ENCODE measurements around the gene OCA2. TPM values are rescaled to one million over a fixed set of nuclear protein-coding genes. Genes with fewer than 3 reads are reported as not detected.

Gene OCA2
- total RNA-seq, 4 donors from 2014 or later, result 7.0 to 53.1 (median 20.4) TPM

GRCh38 chr15:28060005-28060404 lies 39.1 kb downstream of the OCA2 start:
- WGBS, result 95% methylated on average over 8 of the region's 8 CpGs
- H3K27me3 ChIP-seq, result no peaks in the 10 kb centered on the region

GRCh38 chr15:28058082-28058481 lies 41.0 kb downstream of the OCA2 start:
- DNase-seq (ENCODE audit: low spot score in 2 of 2), result no peak
- no peaks in the 10 kb centered on the region for H3K27me3 ChIP-seq
- TF ChIP-seq CTCF (IDR thresholded peaks at IDR 0.05), result no peak
- TF ChIP-seq EP300 (IDR thresholded peaks at IDR 0.05), result no peak
- TF ChIP-seq POLR2AphosphoS5 (IDR thresholded peaks at IDR 0.05), result no peak
- TF ChIP-seq POLR2A (IDR thresholded peaks at IDR 0.05), result no peak
- no peaks in the 10 kb centered on the region for H3K36me3 ChIP-seq
- H3K27ac ChIP-seq, result no peak overlapping the region
- H3K4me3 ChIP-seq, result no peak overlapping the region
- no peaks in the 10 kb centered on the region for H3K9me3 ChIP-seq
- no peaks in the 10 kb centered on the region for H3K4me1 ChIP-seq
- 93% methylated on average over 4 of the region's 6 CpGs for WGBS

More at GRCh38 chr15:28060005-28060404, 39.1 kb downstream of the OCA2 start:
- no peak for DNase-seq (ENCODE audit: low spot score in 2 of 2)
- Histone ChIP-seq H3K36me3 (no peaks in the 10 kb centered on the region), H3K4me1 (no peaks in the 10 kb centered on the region), H3K27ac (no peak overlapping the region), H3K4me3 (no peak overlapping the region), H3K9me3 (peaks cover 1% of the 10 kb centered on the region)
- TF ChIP-seq EP300 (IDR thresholded peaks at IDR 0.05), result no peak
- no peak for TF ChIP-seq POLR2AphosphoS5 (IDR thresholded peaks at IDR 0.05)
- no peak for TF ChIP-seq POLR2A (IDR thresholded peaks at IDR 0.05)
- TF ChIP-seq CTCF (IDR thresholded peaks at IDR 0.05), result no peak

GRCh38 chr15:28051955-28052633 lies 47.0 kb downstream of the OCA2 start:
- TF ChIP-seq CTCF (IDR thresholded peaks at IDR 0.05) (no peak), EP300 (IDR thresholded peaks at IDR 0.05) (no peak), POLR2AphosphoS5 (IDR thresholded peaks at IDR 0.05) (no peak), POLR2A (IDR thresholded peaks at IDR 0.05) (no peak)
- Histone ChIP-seq H3K4me1 (no peaks in the 10 kb centered on the region), H3K9me3 (no peaks in the 10 kb centered on the region), H3K36me3 (no peaks in the 10 kb centered on the region), H3K4me3 (no peak overlapping the region), H3K27ac (no peak overlapping the region), H3K27me3 (no peaks in the 10 kb centered on the region)
- 54% methylated on average over 5 of the region's 5 CpGs for WGBS
- no peak for DNase-seq (ENCODE audit: low spot score in 2 of 2)

- Histone ChIP-seq H3K9me3 (no peaks in the 10 kb centered on the region), H3K27ac (no peak overlapping the region), H3K4me3 (no peak overlapping the region), H3K4me1 (no peaks in the 10 kb centered on the region), H3K27me3 (no peaks in the 10 kb centered on the region), H3K36me3 (no peaks in the 10 kb centered on the region)
- 82% methylated on average over 3 of the region's 3 CpGs for WGBS
- DNase-seq (ENCODE audit: low spot score in 2 of 2), result no peak
- TF ChIP-seq POLR2AphosphoS5 (IDR thresholded peaks at IDR 0.05) (no peak), POLR2A (IDR thresholded peaks at IDR 0.05) (no peak), CTCF (IDR thresholded peaks at IDR 0.05) (no peak), EP300 (IDR thresholded peaks at IDR 0.05) (no peak)
These were observed 49.5 kb downstream of the OCA2 start for GRCh38 chr15:28049581-28049980.

GRCh38 chr15:28047277-28047676 lies 51.8 kb downstream of the OCA2 start:
- Histone ChIP-seq H3K4me1 (no peaks in the 10 kb centered on the region), H3K4me3 (no peak overlapping the region), H3K36me3 (no peaks in the 10 kb centered on the region), H3K9me3 (no peaks in the 10 kb centered on the region), H3K27me3 (no peaks in the 10 kb centered on the region), H3K27ac (no peak overlapping the region)
- no peak for DNase-seq (ENCODE audit: low spot score in 2 of 2)
- TF ChIP-seq CTCF (IDR thresholded peaks at IDR 0.05) (no peak), EP300 (IDR thresholded peaks at IDR 0.05) (no peak), POLR2A (IDR thresholded peaks at IDR 0.05) (no peak), POLR2AphosphoS5 (IDR thresholded peaks at IDR 0.05) (no peak)
- WGBS, result 63% methylated on average over 3 of the region's 3 CpGs
